GM21367 (cell line): ENCODE measurements around the gene EIPR1.

Experiments used
- ATAC-seq: cut with Tn5 transposase; IDR thresholded peaks from one replicate; pipeline ENCODE4 v1.9.1; 2021; ENCODE audit not compliant: unreplicated experiment

EIPR1 gene

GRCh38 chr2:3277748-3278520 lies 99.7 kb downstream of the EIPR1 start:
- no peak for ATAC-seq

- ATAC-seq, result no peak
Measured at GRCh38 chr2:3277050-3277747, 100.4 kb downstream of the EIPR1 start.

- ATAC-seq, result no peak
Measured at GRCh38 chr2:3272761-3273160, 104.9 kb downstream of the EIPR1 start.

DNA sequence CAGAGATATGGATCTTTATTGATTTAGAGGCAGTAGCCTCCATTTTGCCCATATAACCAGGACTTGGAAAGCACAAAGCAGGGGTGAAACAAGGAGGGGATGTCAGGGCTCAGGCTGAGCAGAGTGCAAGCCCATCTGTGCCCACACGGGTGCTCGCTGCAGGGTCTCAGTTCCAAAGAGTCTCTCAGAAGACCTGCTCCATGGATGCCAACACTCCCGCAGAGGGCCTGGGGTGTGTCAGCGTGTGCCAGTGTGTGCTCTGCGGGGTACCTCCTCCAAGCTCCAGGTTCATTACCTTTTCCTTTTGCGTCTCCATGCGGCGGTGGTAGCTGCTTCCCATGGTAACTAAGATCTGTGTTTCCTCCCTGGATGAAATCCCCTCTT lies 107.5 kb downstream of the EIPR1 start:
- ATAC-seq, result no peak

DNA sequence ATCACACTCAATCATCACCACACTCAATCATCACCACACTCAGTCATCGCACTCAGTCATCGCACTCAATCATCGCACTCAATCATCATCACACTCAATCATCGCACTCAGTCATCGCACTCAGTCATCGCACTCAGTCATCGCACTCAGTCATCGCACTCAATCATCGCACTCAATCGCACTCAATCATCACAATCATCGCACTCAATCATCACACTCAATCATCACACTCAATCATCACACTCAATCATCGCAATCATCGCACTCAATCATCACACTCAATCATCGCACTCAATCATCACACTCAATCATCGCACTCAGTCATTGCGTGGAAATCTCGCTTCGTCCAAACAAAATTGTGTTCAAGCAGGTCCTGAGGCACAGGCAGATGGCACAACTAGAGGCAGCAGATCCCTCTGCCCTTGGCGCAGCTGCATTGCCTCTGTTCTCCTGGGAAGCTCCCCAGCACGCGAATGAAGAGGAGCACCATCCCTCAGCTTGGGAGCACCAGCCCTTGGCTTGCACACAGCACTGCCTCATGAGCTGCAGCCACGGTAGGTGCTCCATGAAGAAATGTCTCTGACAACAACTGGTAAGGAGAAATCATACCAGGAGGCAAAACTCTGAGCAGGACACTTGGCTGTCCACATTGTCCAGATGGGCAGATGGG lies 108.1 kb downstream of the EIPR1 start:
- no peak for ATAC-seq

- no peak for ATAC-seq
Measured at GRCh38 chr2:3268705-3269029, 109.0 kb downstream of the EIPR1 start.

DNA sequence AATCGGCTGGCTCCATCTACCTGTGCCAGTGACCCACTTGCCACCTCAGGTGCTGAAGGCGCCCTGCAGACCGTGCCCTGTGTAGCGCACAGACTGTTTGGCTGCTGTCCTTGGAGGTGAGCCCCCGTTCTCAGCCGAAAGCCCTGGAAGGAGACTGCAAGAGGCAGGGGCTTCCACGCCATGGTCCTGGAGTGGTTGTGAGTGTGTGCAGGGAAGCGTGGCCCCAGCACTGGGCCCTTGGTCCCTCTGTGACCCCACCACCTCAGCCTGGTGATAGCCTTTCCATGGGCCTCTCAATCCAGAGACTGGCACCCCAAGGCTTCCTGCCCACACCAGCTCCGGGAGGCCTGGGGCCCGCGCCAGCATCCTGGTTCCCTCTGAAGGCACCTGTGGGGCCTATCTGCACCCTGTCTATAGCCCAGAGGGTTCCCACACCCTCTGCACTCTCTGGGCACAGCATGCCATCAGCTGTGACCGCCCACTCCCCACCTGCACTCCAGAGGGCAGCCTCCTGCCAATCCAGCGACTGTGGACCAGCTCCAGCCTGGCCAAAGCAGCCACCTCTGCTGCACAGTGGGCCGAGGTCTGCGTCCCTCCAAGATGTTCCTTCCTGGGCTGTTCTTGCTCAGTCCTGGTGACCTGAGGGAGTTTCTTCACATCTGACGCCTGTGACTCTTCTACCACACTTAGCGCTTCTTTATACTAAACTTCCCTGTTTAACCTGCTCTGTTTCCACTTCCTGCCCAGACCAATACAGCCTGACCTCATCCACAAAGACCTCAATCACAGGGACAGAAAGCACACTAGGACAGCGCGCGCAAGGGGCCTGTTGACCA lies 109.5 kb downstream of the EIPR1 start:
- ATAC-seq, result no peak

GRCh38 chr2:3266925-3267867 lies 110.4 kb downstream of the EIPR1 start:
- ATAC-seq, result no peak

- ATAC-seq, result no peak
Measured at GRCh38 chr2:3265981-3266924, 111.4 kb downstream of the EIPR1 start.

DNA sequence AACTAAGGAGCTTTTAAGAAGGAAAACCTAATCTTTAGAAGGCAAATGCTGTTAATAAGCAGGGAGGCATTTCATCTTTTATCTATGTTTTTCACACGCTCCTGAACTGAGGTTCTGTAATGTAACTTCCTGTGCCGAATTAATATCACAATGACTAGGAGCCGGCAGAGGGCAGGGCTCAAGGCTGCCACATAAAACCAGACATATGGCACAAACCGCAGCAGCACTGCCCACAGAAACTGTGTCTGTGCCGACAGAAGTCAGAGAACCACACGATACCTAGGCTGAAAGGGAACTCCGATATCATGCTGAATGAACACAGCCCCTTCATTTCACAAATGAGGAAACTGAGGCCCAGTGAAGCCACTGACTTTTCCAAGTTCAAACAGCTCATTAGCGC lies 112.1 kb downstream of the EIPR1 start:
- ATAC-seq, result no peak

DNA sequence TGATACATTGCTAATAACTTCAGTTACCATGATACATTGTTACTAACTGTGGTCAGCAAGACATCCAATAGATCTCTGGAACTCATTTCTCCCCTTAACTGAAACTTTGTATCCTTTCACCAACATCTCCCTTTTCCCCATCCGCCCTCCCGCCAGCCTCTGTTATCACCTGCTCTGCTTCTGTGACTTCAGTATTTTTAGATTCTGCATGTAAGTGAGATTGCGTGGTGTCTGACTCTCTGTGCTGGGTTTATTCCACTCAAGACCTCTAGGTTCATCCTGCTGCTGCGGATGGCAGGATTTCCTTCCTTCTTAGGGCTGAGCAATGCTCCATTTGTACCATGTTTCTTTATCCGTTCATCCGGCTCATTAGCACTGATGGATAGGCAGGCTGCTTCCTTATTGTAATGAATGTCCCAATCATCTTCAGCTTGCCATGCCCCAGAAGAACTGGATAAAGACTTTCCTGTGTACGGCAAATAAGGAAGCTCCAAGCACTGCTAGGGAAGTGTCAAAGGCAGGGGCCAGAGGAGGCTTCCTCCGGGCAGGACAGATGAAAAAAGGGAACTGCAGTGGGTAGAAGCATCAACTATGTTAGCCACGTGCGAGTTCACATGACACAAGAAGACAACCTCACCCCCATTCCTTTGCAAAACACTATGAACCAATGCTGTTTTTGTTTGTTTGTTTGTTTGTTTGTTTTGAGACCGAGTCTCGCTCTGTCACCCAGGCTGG lies 113.4 kb downstream of the EIPR1 start:
- no peak for ATAC-seq

DNA sequence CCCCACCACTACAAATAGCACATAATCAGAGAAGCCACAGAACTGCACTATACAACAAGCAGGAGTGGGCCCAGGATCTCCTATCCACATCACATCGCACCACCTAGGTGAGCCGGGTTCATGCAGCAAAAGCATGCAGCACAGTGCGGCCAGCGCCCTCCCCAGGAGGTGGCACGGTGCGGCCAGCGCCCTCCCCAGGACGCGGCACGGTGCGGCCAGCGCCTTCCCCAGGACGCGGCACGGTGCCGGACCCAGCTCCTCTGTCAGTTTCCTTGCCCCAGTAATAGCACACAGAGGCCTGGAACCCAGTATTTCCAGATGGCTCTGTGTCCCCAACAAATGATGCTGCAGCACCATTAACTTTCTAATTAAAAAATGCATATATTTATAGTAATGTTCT lies 114.1 kb downstream of the EIPR1 start:
- no peak for ATAC-seq

- no peak for ATAC-seq
Measured at GRCh38 chr2:3262437-3263388, 114.9 kb downstream of the EIPR1 start.

- no peak for ATAC-seq
Measured at GRCh38 chr2:3261511-3261910, 116.1 kb downstream of the EIPR1 start.

GRCh38 chr2:3260959-3261358 lies 116.7 kb downstream of the EIPR1 start:
- ATAC-seq, result no peak

DNA sequence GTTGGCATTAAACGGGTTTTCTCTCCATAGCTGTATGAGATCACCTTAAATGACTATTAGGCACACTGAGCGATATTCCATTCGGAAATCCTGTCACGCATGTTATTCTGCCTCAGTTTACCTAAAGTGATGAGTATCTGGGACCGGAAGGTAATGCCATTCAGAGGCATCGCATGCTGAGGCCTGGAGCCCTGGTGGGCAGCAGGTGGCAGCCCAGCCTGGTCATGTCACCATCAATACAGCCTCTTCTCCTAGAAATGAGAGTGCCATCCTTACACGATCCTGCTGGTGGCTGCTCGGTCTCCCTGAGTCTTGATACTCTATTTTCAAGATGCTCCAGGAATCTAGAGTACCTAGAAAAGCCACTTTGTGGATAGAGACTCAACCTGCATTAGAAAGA lies 119.8 kb downstream of the EIPR1 start:
- no peak for ATAC-seq

- ATAC-seq, result no peak
Measured at GRCh38 chr2:3257166-3257565, 120.5 kb downstream of the EIPR1 start.
